Measurements from ENCODE around the gene GRIK3.
"Not testable (repeated sequence)": the region's sequence is repeated elsewhere in the genome, so short reads cannot be mapped to it uniquely, and the experiment has no call there.

GRIK3 gene

DNA sequence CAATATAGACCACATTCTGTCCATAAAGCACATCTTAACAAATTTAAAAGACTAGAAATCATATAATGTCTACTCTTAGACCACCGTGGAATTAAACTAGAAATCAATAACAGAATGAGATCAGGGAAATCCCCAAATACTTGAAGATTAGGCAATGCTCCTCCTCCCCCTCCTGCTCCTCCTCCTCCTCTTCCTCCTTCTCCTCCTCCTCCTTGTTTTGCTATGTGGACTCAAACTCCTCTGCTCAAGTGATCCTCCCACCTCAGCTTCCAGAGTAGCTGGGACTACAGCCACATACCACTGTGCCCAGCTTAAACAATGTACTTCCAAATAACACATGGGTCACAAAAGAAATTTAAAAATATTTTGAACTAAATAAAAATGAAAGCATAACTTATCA, 134.2 kb downstream of the GRIK3 start:
- no peak for DNase-seq

DNA sequence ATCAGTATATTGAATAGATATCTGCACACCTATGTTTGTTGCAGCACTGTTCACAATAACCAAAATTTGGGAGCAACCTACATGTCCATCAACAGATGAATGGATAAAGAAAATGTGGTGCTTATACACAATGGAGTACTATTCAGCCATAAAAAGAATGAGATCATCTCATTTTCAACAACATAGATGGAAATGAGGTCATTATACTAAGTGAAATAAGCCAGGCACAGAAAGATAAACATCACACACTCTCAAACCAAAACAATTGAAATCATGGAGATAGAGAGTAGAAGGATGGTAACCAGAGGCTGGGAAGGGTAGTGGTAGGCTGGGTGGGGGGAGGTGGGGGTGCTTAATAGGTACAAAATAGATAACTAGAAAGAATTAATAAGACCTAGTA, 136.5 kb downstream of the GRIK3 start:
- not testable (repeated sequence) for DNase-seq

DNA sequence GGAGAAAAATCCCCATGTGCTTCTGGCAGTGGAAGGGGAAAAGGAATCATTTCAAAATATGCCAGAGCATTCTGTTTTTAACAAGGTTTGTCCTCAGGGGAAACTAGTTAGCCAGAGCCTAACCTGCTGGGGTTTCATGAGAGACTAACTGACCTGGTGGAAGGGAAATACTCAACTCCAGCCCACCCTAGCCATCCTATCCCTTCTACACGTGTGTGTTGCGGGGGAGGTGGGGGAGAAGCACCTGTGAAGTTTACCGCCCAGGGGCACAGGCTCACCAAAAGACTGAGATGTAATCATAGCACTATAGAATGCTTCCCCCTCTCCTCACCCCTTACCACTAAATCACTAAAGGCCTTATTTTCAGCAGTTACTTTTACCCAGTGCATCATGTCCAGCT, 139.5 kb downstream of the GRIK3 start:
- DNase-seq = no peak

DNA sequence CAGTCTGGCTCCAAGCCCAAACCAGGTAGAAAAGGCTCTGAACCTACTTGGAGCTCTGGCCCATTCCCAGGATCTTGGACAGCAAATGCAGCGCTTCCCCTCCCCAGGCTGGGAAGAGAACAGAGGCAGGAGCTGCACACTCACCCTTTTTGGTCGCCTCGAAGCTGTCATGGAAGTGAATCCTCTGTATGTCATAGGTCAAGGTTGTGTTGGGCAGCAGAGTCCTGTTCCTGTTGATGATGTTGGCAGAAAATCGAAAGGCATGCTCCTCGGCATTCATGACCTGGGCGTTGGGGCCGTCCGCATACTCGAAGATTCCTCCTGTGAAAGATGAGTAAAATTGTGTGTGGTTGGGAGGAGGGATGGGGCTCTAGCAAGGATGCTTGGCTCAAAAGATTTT, 143.5 kb downstream of the GRIK3 start:
- no peak for DNase-seq

DNA sequence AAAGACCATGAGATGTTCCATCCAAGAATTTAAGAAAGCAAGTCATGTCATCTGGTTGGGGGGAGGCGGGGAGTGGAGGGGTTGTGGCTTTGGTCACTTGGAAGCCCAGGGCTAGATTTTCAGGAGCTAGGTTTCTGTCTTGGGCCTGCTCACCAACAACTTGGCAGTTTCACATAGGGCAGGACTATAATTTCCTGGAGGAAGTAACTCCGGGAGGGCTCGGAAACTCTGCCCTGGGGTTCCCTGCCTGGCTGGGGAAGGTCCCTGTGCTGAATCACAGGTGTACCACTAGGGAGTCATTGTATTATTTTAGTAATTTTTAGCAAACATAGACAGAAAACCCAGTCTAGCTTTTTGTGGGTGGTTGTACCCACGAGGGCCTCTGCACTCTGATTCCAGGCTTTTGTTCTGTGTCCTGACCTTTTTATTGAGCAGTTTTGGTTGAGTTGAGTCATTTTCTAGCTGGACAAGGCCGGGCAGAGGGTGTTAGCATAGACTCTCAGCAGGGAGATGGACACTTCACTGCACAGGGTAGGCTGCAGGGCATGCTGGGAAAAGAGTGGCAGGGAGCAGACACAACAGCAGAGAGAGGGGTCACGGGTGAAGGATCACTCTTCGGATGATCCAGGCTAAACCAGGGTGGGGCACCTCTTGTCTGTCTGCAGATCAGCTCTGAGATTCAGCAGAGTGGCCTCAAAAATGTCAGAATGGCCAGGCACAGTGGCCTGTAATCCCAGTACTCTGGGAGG, 144.7 kb downstream of the GRIK3 start:
- no peak for DNase-seq

DNA sequence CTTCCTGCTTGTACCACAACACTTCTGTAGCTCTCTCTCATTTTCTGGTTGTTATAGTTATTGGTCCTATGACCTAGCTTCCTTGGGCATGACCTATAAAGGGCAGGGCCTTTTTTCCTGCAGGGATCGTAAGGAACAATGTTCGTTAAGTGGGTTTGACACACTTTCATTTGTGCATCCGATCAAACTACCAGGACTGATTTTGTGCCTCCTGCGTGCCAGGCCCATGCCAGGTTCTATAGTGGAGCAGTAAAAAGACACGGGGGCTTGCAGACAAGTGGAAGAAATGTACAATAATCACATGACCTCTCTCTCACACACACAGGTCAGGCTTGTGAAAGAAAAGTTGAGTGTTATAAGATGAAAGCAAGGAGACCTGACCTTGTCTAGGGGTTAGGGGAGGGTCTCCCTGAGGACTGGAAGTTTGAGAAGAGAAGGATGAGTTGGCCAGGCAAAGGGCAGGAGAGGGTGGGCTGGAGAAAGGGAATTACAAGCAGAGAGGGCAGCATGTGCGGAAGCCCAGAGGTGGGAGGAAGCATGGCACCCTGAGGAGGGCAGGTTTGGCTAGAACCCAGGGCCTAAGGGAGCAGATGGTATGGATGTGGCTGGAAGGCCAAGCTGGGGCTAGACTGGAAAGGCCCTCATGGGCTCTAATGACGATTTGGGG, 145.4 kb downstream of the GRIK3 start:
- DNase-seq = no peak

DNA sequence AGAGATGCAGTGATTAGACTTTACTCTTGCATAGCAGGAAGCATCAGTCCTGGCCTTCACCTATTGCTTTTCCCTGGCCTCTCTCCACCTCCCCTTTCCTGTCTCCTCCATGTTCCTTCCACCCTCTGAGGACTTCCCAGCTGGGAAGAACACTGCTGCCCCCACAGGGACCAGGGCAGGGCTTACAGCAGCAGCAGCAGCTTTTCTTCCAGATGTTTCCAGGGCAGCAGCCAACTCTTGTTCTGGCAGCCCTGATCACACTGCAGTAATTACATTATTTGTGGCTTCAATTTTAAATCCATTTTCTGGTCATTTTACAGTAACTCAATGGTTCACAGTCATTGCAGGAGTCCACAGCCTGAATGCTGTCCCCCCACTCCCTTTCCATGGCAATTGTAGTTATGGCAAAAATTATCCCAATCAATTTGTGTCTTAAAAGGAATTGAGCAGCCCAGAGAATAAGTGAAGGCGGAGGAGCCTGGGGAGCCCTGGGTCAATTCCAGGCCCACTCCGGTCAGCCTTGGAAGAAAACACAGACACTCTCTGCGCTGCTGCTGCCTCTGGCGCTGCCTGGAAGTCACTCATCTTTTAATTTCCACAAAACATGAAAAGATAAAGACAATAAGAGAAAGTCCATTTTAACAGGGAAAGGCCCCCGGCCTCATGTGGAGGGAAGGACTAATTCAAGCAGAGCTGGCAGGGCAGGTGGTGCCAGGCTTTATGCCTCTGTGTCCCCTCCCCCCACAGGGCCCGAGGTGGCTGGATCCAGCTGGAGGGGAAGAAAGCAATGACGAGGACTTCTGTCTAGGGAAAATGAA, 148.6 kb downstream of the GRIK3 start:
- no peak for DNase-seq

DNA sequence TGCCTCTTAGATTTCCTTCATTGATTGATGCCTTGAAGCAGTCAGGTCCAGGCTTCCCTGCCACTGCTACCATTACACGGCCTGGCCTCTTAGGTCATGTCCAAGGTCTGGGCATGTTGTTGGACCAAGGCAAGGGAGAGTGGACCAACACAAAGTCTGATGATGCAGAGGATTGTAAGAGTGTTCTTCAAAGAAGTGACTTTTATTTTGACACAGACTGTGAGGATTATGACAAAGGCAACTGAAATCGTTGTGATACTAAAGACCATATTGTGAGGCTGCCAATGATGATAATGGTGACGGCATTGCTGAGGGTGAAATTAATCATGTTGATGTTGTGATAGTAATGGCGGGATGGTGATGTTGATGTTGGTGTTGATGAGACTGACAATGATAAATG, 149.5 kb downstream of the GRIK3 start:
- DNase-seq = no peak

DNA sequence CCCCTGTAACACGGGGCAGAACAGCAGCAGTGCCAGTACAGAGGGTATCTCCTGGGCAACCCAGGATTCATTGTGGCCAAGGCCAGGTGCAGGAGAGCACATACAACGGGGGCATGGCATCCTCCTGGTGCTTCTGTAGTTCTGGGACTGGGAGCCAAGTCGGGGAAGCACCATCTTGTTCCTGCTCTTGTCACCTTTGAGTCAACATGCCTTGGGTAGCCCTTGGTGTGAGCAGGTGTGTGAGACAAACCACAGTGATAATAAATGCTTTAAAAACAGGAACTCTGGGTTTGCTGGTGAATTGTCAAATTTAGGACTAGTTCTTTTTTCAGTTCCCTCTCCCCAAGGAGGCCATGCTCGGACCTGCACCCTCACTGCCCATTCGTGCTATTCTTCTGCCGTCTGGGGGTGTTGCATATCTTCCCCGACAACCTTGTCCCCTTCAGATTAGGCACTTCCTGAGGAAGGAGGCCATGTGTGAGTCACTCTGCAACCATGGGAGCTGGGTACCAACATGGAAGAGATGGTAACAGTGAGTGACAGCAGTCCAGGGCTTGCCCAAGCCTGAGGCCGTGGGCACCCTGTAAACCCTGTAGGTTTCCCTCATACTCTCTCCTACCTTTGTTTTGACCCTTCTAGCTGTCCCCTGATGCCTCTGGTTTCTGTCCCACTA, 150.2 kb downstream of the GRIK3 start:
- DNase-seq = no peak

DNA sequence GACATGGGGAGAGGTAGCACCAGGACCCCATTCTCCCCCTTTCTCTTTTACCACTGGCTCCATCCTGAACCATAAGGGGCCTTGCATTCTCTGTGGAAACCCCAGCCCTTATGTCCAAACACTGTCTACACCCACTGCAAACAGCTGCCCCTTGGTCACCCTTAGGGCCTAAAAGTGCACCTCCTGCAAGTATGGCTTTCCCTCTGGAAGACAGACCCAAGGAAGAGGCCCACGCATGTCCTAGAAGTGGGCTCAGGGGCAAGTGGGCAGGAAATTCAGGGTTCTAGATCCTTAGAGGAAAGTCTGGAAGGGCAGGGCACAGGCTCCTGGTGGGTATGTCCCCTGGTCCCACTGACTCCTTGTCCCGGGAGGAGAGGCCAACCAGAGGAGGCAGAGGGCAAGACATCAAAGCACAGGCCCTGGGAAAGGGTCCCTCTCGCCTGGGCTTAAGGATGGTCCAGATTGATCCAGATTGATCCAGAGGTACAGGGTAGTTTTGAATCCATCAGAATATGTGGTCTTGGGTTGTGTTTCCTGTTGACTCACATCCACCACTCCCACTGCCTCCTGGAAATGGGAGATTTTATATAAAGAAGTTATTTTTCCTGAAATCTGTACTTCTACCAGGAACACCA, 150.9 kb downstream of the GRIK3 start:
- no peak for DNase-seq

DNA sequence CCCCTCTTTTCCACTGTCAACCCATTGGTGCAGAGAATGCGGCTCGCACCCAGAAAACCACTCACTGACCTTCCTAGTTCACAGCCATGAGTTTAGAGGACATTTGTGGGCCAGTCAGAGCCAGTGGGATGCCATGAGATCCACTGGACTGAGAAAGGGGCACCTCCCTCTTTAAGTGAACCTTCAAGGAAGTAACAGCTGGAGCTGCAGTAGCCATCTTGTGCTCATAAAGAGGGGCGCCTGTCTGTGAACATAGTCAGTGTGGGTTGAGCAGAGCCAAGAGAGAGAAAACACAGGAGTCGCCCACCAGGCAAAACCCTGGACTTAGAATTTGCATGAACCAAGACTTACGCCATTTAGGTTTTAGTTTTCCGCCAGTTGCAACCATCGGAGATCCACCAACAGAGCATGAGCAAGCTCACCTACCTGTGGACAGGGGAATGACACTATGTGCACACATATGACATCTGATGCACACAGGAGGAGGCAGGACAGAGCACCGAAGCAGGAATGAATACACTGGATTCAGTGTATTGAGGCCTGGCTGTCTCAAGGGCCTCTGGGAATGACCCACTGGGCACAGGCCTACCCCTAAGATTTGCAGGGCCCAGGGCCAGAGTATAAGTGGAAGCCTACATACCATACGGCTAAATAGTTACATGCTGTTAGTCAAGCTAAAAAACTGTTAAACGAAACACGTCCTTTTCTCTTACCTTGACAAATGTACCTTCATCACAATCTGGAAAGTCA, 151.6 kb downstream of the GRIK3 start:
- DNase-seq = no peak

DNA sequence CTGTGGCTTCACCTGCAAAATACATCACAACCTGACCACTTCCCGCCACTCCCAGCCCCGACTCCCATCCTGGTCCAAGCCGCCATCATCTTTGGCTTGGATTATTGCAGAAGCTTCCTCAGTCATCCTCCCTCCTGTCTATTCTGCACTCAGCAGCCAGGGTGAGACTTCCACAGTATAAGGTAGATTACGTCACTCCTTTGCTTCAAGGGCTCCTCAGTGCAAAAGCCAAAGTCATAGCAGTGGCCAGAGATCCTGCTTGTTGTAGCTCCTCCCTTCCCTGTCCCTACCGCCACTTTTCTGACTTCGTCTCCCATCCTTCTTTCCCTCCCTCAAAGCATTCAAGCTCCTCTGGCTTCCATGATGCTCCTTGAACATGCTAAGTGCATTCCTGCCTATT, 152.8 kb downstream of the GRIK3 start:
- no peak for DNase-seq

DNA sequence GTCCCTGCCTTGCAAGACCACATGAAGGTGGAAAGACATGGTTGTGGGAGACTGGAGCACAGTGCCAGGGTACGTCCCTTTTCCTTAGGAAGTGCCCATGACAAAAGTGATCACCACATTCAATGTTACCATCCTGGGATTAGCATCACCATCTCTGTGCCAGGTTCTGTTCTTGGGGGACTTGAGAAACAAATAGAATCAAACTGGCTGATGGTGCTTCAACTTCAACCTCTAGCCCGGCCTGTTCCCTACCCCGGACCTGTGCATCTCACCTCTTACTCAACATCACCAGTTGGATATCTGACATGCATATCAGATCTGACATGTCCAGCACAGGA, 153.3 kb downstream of the GRIK3 start:
- no peak for DNase-seq

DNA sequence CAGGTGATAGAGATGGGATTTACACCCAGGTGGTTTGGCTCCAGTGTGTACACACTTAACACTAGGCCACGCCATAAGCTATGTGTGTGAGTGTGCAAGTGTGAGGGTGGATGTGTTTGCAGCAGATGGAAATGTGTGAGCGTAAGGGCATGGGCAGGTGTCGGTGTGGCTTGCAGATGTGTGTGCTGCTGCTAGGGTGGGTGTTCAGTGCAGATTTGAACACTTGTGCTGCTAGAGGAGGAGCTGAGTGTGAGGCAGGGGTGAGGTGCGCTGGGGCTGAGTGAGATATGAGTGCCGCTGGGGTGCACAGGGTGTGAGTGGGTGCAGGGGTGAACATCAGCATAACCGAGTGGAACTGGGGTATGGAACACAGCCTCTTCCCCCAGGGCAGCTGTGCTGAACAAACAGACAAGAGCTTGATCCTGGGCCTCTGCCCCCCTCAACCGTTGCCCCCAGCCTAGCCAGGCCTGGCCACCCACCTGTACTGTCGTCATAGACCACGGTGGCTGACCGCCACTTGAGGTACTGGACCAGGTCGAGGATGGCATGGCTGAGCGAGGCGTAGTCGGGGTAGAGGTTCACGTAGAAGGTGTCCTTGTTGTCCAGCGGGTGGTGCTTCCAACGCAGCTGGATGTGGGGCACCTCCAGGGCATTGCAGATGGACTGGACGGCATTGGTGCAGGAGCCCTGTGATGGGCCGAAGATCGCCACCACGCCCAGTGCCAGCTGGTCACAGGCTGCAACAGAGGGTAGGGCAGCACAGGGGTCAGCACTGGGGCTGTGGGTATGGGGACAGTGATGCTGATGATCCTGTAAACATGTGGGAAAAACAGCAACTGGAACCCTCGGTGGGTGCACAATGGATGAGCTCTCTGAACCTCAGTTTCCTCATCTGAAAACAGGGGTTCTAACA, 153.9 kb downstream of the GRIK3 start:
- DNase-seq = no peak

DNA sequence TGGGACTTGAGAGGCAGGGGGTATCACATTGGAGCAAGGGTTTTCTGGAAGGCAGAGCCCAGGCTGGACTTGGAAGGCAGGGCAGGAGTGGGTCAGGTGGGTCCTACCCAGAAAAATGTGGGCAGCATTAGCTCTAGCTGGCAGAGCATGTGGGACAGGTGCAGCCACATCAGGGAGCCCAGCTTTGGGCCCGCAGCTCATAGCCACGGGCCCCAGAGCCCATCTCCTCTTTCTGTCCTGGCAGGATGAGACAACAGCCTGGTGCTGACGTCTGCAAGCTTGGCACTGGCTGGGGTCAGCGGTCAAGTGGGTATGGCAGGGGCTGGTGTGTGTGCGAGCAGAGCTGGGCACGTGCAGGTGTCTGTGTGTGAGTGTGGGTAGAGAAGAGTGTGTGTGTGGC, 154.7 kb downstream of the GRIK3 start:
- DNase-seq = no peak

DNA sequence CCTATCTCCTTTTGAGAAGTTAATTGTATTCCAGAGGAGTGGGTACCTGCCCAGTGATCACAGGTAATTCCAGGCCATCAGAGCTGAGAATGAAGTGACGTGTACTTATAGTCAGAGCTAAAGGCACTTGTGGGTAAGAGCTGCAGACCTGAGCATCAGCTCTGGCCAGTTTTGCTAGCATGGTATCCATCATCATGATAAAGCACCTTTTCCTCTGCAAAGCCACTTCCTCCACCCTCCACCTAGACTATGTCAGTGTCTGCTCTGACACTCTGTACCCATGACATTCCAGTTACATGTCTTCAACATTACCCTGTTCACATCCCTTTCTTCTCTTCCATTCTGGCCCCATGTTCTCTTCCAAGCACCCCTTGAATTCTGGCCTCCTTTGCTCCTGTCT, 157.3 kb downstream of the GRIK3 start:
- DNase-seq = no peak

DNA sequence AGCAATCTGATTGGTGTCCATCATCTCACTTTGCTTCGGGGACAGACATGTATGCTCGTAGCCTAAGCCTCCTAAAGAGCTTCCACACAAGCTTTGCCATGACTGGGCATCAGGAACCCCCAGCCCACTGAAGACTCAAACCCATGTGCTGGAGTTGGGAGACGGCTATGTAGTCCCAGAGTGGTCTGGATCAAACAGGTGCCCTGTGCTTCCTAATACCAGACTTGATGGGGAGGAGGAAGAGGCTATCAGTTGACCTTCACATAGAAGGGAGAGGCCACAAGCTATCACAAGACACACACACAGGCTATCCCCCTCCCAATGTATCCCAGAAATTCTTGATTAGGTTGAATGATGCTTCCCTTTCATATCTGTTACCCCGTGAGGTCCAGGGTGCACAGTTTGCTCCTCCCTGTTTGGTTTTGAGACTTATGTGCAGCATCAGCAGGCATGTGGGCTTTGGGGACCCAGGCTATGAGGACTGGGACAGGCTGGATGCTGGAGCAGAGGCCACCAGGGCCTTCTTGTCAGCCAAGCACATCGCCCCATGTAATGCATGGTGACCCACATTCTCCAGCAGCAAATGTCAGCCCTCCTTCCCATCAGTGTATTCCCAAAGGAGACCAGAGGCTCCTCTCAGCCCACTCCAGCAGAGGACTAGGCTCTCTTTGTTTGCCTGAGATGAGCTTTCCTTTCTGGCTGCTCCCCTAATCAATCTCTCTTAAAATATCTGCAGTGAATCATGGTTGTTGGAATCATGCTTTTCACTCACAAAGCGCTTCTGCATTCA, 159.8 kb downstream of the GRIK3 start:
- no peak for DNase-seq

DNA sequence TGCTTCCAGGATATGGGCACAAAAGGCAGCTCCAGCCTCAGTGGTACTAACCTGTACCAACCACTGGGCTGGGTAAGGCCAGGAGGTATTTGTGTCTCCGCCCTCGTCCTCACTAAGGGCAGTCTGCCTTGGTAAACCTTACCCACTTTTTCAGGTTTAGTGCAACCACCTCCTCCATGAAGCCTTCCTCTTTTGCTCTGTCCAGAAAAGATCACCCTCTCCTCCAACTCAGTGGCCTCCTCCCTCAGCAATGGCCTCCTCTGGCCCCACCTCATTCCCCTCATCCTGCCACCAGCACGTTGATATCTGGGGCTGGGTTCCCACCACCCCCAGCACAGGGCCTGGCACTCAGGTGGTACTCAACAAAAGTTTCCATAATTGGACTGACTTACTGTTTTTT, 161.5 kb downstream of the GRIK3 start:
- no peak for DNase-seq

DNA sequence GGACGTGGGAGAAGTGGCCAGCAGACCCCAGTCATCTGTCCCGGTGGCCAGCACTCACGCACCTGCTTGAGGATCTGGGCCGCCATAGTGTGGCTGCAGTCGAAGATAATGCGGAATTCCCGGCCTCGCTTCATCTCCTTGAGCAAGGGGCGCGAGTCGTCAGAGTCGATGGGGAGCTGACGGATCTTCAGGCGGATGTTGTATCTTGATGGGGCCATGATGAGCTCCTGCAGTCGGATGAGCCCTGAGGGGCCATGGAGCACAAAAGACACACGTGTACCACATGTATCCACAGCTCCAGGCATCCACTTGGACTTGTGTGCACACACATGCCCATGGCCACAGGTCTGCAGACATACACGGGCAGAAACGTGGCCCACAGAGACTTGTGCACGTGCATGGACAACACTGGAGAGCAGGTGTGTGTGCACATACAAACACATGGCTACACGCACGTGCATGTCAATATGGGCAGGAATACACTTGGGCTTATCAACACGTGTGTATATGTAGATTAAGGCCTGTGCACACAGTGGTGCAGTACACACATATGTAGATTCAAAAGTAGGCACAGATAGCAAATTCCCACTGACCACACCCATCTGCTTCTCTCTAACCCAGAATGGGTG, 162.1 kb downstream of the GRIK3 start:
- DNase-seq = no peak

Data from SHP77 treated with DMSO at 0.1 percent for 48 hours (cell line).